Measurements from ENCODE around the gene CLEC16A.

CLEC16A gene

GRCh38 chr16:11171448-11171709 lies 227.0 kb downstream of the CLEC16A start:
- no peak for TF ChIP-seq CTCF (IDR thresholded peaks at IDR 0.05)
- no peak for DNase-seq
- Histone ChIP-seq H3K4me1 (no peaks in the 10 kb centered on the region), H3K27me3 (no peaks in the 10 kb centered on the region), H3K4me3 (no peak overlapping the region), H3K9me3 (no peaks in the 10 kb centered on the region), H3K36me3 (peaks cover 10 to 64% (median 29%) of the 10 kb centered on the region in 3 donors), H3K27ac (no peak overlapping the region)
- intact Hi-C loops (cut with DNase I; ENCODE audit: low total_unique reads): no loop called here

- H3K4me3 ChIP-seq: no peak overlapping the region
- intact Hi-C loops (cut with DNase I; ENCODE audit: low total_unique reads): no loop called here
- no peaks in the 10 kb centered on the region for H3K4me1 ChIP-seq
- DNase-seq: no peak
- no peak for TF ChIP-seq CTCF (IDR thresholded peaks at IDR 0.05)
- peaks cover 6 to 59% (median 24%) of the 10 kb centered on the region in 3 donors for H3K36me3 ChIP-seq
- H3K27me3 ChIP-seq: no peaks in the 10 kb centered on the region
- no peak overlapping the region for H3K27ac ChIP-seq
- no peaks in the 10 kb centered on the region for H3K9me3 ChIP-seq
Observed at GRCh38 chr16:11171757-11172299, 227.5 kb downstream of the CLEC16A start.

DNA sequence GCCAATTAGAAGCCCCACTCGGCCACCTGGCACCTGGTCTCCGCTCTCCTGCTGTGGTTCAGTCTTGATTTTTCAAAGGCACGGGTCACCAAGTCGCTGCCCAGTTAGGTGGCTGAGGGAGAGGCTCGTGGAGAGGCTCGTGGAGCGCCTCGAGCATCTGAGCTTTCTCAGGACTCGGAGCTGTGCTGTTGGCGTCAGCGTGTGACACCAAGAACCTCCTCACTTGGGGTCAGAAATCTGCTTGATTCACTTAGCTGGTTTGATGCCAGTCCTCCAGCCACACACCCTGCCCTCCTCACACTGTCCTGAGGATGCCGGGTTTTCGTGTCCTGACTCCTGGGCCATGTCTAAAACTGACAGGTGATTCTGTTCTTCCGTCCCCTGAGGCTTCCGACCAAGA lies 229.1 kb downstream of the CLEC16A start:
- H3K4me1 ChIP-seq: no peaks in the 10 kb centered on the region
- no peak for TF ChIP-seq CTCF (IDR thresholded peaks at IDR 0.05)
- H3K4me3 ChIP-seq: no peak overlapping the region
- H3K9me3 ChIP-seq: no peaks in the 10 kb centered on the region
- intact Hi-C loops (cut with DNase I; ENCODE audit: low total_unique reads): no loop called here
- H3K36me3 ChIP-seq: peaks cover 0 to 49% (median 15%) of the 10 kb centered on the region in 3 donors
- H3K27ac ChIP-seq: no peak overlapping the region
- H3K27me3 ChIP-seq: no peaks in the 10 kb centered on the region
- no peak for DNase-seq

DNA sequence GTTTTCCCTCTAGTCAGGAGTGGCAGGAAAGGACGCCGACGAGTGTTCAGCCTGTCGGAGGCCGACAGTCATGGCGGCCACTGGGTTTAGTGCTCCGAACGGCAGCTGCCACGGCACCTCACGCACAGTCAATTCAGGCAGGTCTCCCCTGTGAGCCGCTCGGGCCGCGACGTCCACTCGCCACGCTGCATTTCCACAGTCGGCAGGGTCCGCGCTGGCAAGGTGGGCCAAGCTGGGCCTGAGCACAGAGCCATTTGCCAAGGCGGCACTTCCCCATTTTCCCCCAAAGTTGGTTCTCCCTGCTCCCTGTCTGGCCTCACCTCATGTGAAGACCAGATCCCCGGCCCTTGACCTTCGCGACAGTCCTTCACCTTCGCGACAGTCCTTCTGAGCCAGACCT lies 229.8 kb downstream of the CLEC16A start:
- Histone ChIP-seq H3K27ac (no peak overlapping the region), H3K36me3 (peaks cover 0 to 50% (median 19%) of the 10 kb centered on the region in 3 donors), H3K4me3 (no peak overlapping the region), H3K9me3 (no peaks in the 10 kb centered on the region), H3K4me1 (no peaks in the 10 kb centered on the region), H3K27me3 (no peaks in the 10 kb centered on the region)
- intact Hi-C loops (cut with DNase I; ENCODE audit: low total_unique reads): no loop called here
- no peak for TF ChIP-seq CTCF (IDR thresholded peaks at IDR 0.05)
- DNase-seq: no peak

- DNase-seq: no peak
- intact Hi-C loops (cut with DNase I; ENCODE audit: low total_unique reads): no loop called here
- H3K27me3 ChIP-seq: no peaks in the 10 kb centered on the region
- peaks cover 0 to 51% (median 28%) of the 10 kb centered on the region in 3 donors for H3K36me3 ChIP-seq
- no peaks in the 10 kb centered on the region for H3K4me1 ChIP-seq
- no peak for TF ChIP-seq CTCF (IDR thresholded peaks at IDR 0.05)
- H3K4me3 ChIP-seq: no peak overlapping the region
- no peaks in the 10 kb centered on the region for H3K9me3 ChIP-seq
- H3K27ac ChIP-seq: no peak overlapping the region
Observed at GRCh38 chr16:11175106-11175786, 230.9 kb downstream of the CLEC16A start.

Measured in tibial artery (tissue), 4 donors.